HepG2 (cell line): ENCODE measurements around the gene PCSK5. TPM values are rescaled to one million over a fixed set of nuclear protein-coding genes. Genes with fewer than 3 reads are reported as not detected.

Experiments used
- ATAC-seq: fragments of 200-7000 bp; cut with Tn5 transposase; 3 replicates; pipeline ENCODE4 v1.9.1; 2020; ENCODE audit warnings: mild to moderate bottlenecking, moderate library complexity
- BruUV-seq: library from RNA; stranded (reverse); fragments of 400-500 nt; replicated peaks from 2 replicates; lab custom pipeline; 2021; lab: Mats Ljungman, UMichigan
- CTCF ChIA-PET: fragments of 300-600 bp; formaldehyde crosslinking; extraction: SDS; loops from one replicate; lab custom pipeline; 2021; ENCODE audit warnings: low total read pairs, inconsistent platforms, low intra/inter-chr PET ratio; lab: Yijun Ruan, JAX
- POLR2A ChIA-PET: fragments of 350-600 bp; sonication (Branson Sonifier 250); formaldehyde crosslinking; loops from one replicate; lab custom pipeline; 2020; ENCODE audit warnings: antibody characterized with exemption, inconsistent platforms; lab: Yijun Ruan, JAX
- DNase-seq: peaks from one replicate; pipeline ENCODE4 v3.0.0-alpha.2; 2015; ENCODE audit warnings: low spot score
- FAIRE-seq: peaks from 3 replicates; lab custom pipeline; 2011; peaks lifted over from hg19 to GRCh38; lab: Jason Lieb, UNC
- H2AFZ ChIP-seq: one replicate; pipeline ENCODE4 v1.6.1; 2011; ENCODE audit warnings: low read length, inconsistent platforms
- H3K27ac ChIP-seq: fragments of 300-600 bp; 3 replicates; pipeline ENCODE4 v1.8.0; 2011; ENCODE audit warnings: mixed run types, mild to moderate bottlenecking, mixed read lengths, low read length, inconsistent platforms; ENCODE audit not compliant: insufficient read depth; ENCODE audit errors: extremely low read length
- H3K27me3 ChIP-seq, 2 experiments: fragments of 200-600 bp in 1 of 2; 2 replicates in 1 of 2; 3 replicates in 1 of 2; pipeline versions ENCODE4 v1.6.0 to v1.8.0; 2011; ENCODE audit warnings: low read length in 2 of 2, mild to moderate bottlenecking in 2 of 2, moderate library complexity in 2 of 2, inconsistent platforms in 1 of 2; ENCODE audit not compliant: insufficient read depth in 2 of 2, control insufficient read depth in 1 of 2
- H3K36me3 ChIP-seq, 2 experiments: fragments of 200-600 bp in 1 of 2; replicated peaks in 1 of 2; 2 replicates in 1 of 2; 3 replicates in 1 of 2; pipeline versions ENCODE4 v1.5.1 to v1.8.0; 2011; ENCODE audit warnings: low read length in 2 of 2, inconsistent platforms in 1 of 2; ENCODE audit not compliant: insufficient read depth in 2 of 2, control insufficient read depth in 1 of 2
- H3K4me1 ChIP-seq: 2 replicates; pipeline ENCODE4 v1.5.1; 2012; ENCODE audit warnings: low read length, inconsistent platforms; ENCODE audit not compliant: insufficient read depth
- H3K4me2 ChIP-seq: 2 replicates; pipeline ENCODE4 v1.6.0; 2011; ENCODE audit warnings: low read depth, low read length, inconsistent platforms
- H3K4me3 ChIP-seq, 3 experiments: fragments of 200-600 bp in 1 of 3; sonication (generic), shearing (Covaris generic) in 1 of 3; replicated peaks in 1 of 3; 2 replicates each; pipeline ENCODE4 v1.5.1; 2011 to 2016; ENCODE audit warnings: low read length in 3 of 3, inconsistent platforms in 2 of 3, low read depth in 2 of 3, mild to moderate bottlenecking in 2 of 3, control low read depth in 1 of 3, mixed read lengths in 1 of 3; ENCODE audit not compliant: insufficient read depth in 1 of 3
- H3K79me2 ChIP-seq: one replicate; pipeline ENCODE4 v1.6.1; 2011; ENCODE audit warnings: low read length, inconsistent platforms; ENCODE audit not compliant: insufficient read depth
- H3K9ac ChIP-seq: 2 replicates; pipeline ENCODE4 v1.6.0; 2011; ENCODE audit warnings: mild to moderate bottlenecking, low read depth, low read length, inconsistent platforms; ENCODE audit not compliant: insufficient read depth
- H3K9me3 ChIP-seq: 2 replicates; pipeline ENCODE4 v1.5.1; 2012; ENCODE audit warnings: mild to moderate bottlenecking, low read length
- H4K20me1 ChIP-seq: 2 replicates; pipeline ENCODE4 v1.6.0; 2011; ENCODE audit warnings: inconsistent platforms, mild to moderate bottlenecking, low read length, moderate library complexity; ENCODE audit not compliant: insufficient read depth
- CBX5 ChIP-seq: sonication (generic); formaldehyde crosslinking; IDR thresholded peaks from 2 replicates; pipeline ENCODE4 v1.4.0; 2020; ENCODE audit warnings: missing genetic modification reagents, borderline replicate concordance
- ESRRA ChIP-seq: sonication (generic); formaldehyde crosslinking; IDR thresholded peaks from 2 replicates; pipeline ENCODE4 v1.5.1; 2020; ENCODE audit warnings: mild to moderate bottlenecking, low read depth, missing genetic modification reagents
- FOXA3 ChIP-seq: IDR thresholded peaks from 2 replicates; pipeline ENCODE4 v1.6.1; 2016; ENCODE audit warnings: missing genetic modification reagents, missing compliant biosample characterization
- HHEX ChIP-seq: IDR thresholded peaks from 2 replicates; pipeline ENCODE4 v1.6.1; 2016; ENCODE audit warnings: control low read depth
- ZBTB20 ChIP-seq: sonication (generic); formaldehyde crosslinking; IDR thresholded peaks from 2 replicates; pipeline ENCODE4 v1.8.1; 2023; ENCODE audit warnings: missing genetic modification reagents, low read depth, mild to moderate bottlenecking, borderline replicate concordance
- ZNF496 ChIP-seq: sonication (generic); formaldehyde crosslinking; IDR thresholded peaks from 2 replicates; pipeline ENCODE4 v1.8.1; 2023; ENCODE audit warnings: mild to moderate bottlenecking, moderate library complexity, missing genetic modification reagents; ENCODE audit not compliant: insufficient replicate concordance
- ZNF546 ChIP-seq: sonication (generic); formaldehyde crosslinking; conservative IDR thresholded peaks from 2 replicates; pipeline ENCODE4 v1.8.1; 2023; ENCODE audit warnings: mild to moderate bottlenecking, missing genetic modification reagents
- WGBS: methylation state at CpG from one replicate; pipeline ENCODE4 v1.1.6; 2017; ENCODE audit warnings: low lambda C conversion rate; 5-methylcytosine and 5-hydroxymethylcytosine counted together
- in situ Hi-C: cut with HindIII; loops from 2 replicates; pipeline ENCODE4 v1.10.0; 2017; ENCODE audit warnings: low pct_unique_long_range_greater_than_20kb; ENCODE audit not compliant: extremely low pct_ligation_motif_present
- intact Hi-C: fragments of 100-400 bp; cut with micrococcal nuclease; formaldehyde crosslinking; loops from one replicate; pipeline ENCODE4 v1.10.0; 2022; ENCODE audit not compliant: unreplicated experiment
- polyA plus RNA-seq, 8 experiments: library from polyadenylated mRNA; depleted of rRNA in 3 of 8; stranded (reverse) in 7 of 8; unstranded in 1 of 8; fragments of >200 nt; fragmentation: Illumina TruSeq in 4 of 8; extraction: Trizol in 4 of 8; gene quantifications; 2 replicates each; pipeline versions ENCODE4 v1.2.1 to v1.2.3, GENCODE V29; 2011 to 2016; ENCODE audit warnings: low read depth in 4 of 8, missing spikeins in 1 of 8, mixed read lengths in 1 of 8; ENCODE audit not compliant: insufficient read depth in 1 of 8
- total RNA-seq, 5 experiments: library from RNA; depleted of rRNA; stranded (reverse); fragments of >200 nt; fragmentation: Illumina TruSeq; extraction: Trizol; gene quantifications; 2 replicates each; pipeline ENCODE4 v1.2.3, GENCODE V29; 2016; ENCODE audit warnings: low read depth in 1 of 5
- TF ChIP-seq, protein P1 (sequence below): sonication (generic); formaldehyde crosslinking; IDR thresholded peaks from 2 replicates; pipeline ENCODE4 v1.5.0; 2020; ENCODE audit warnings: missing genetic modification reagents
- TF ChIP-seq, protein P2 (sequence below): sonication (generic); formaldehyde crosslinking; IDR thresholded peaks from 2 replicates; pipeline ENCODE4 v1.5.0; 2020; ENCODE audit warnings: mild to moderate bottlenecking, missing genetic modification reagents

Gene PCSK5
- total and polyA plus RNA-seq, 2 of the 13 experiments (the other 11 are each of a cell fraction or from before 2014, with no cell fraction given): 0.55 to 0.66 TPM

DNA sequence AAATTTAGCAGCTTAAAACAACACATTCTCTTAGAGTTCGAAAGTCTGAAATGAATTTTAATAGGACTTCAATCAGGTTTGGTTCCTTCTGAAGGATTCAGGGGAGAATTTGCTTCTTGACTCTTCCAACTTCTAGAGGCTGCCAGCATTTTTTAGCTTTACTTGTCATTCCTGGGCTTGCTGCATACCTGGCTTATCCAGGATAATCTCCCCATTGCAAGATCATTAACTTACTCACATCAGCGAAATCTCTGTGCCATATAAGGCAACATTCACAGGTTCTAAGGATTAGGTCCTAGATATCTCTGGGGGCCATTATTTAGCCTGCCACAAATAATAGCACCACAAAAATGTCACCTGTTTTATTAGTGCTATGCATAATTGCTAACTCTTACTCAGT is 46.2 kb upstream of the PCSK5 start:
- TF ChIP-seq ZNF496 (CRISPR knock-in tag) (no peak), ZBTB20 (CRISPR knock-in tag) (no peak), FOXA3 (CRISPR knock-in tag) (no peak), ESRRA (no peak), HHEX (CRISPR knock-in tag) (no peak), ZNF546 (CRISPR knock-in tag) (no peak), CBX5 (CRISPR knock-in tag) (no peak)
- TF ChIP-seq, protein P1, sequence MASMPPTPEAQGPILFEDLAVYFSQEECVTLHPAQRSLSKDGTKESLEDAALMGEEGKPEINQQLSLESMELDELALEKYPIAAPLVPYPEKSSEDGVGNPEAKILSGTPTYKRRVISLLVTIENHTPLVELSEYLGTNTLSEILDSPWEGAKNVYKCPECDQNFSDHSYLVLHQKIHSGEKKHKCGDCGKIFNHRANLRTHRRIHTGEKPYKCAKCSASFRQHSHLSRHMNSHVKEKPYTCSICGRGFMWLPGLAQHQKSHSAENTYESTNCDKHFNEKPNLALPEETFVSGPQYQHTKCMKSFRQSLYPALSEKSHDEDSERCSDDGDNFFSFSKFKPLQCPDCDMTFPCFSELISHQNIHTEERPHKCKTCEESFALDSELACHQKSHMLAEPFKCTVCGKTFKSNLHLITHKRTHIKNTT: no peak
- TF ChIP-seq, protein P2, sequence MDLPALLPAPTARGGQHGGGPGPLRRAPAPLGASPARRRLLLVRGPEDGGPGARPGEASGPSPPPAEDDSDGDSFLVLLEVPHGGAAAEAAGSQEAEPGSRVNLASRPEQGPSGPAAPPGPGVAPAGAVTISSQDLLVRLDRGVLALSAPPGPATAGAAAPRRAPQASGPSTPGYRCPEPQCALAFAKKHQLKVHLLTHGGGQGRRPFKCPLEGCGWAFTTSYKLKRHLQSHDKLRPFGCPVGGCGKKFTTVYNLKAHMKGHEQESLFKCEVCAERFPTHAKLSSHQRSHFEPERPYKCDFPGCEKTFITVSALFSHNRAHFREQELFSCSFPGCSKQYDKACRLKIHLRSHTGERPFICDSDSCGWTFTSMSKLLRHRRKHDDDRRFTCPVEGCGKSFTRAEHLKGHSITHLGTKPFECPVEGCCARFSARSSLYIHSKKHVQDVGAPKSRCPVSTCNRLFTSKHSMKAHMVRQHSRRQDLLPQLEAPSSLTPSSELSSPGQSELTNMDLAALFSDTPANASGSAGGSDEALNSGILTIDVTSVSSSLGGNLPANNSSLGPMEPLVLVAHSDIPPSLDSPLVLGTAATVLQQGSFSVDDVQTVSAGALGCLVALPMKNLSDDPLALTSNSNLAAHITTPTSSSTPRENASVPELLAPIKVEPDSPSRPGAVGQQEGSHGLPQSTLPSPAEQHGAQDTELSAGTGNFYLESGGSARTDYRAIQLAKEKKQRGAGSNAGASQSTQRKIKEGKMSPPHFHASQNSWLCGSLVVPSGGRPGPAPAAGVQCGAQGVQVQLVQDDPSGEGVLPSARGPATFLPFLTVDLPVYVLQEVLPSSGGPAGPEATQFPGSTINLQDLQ: no peak
- Histone ChIP-seq H3K9ac (no peak overlapping the region), H2AFZ (no peak overlapping the region), H3K36me3 (no peaks in the 10 kb centered on the region), H3K79me2 (no peaks in the 10 kb centered on the region), H3K9me3 (no peaks in the 10 kb centered on the region; the same call in 1 of the 2 replicates), H3K4me1 (no peaks in the 10 kb centered on the region), H3K4me3 (no peak overlapping the region), H3K27me3 (no peaks in the 10 kb centered on the region), H3K27ac (no peak overlapping the region), H3K4me2 (no peak overlapping the region), H4K20me1 (no peaks in the 10 kb centered on the region)
- WGBS: 6% methylated on average over 2 of the region's 2 CpGs
- POLR2A ChIA-PET: no interaction called here
- no TSS peak for BruUV-seq
- CTCF ChIA-PET: no interaction called here
- FAIRE-seq: no peak
- no peak for ATAC-seq
- in situ Hi-C loops (loop anchor here (25.0 kb wide), 1 partner anchor 557 kb away; no protein-coding TSS in a partner anchor), intact Hi-C loops (no loop called here)
- DNase-seq: no peak
